ENCODE measurements around the gene ANKRD6.

ANKRD6 gene

DNA sequence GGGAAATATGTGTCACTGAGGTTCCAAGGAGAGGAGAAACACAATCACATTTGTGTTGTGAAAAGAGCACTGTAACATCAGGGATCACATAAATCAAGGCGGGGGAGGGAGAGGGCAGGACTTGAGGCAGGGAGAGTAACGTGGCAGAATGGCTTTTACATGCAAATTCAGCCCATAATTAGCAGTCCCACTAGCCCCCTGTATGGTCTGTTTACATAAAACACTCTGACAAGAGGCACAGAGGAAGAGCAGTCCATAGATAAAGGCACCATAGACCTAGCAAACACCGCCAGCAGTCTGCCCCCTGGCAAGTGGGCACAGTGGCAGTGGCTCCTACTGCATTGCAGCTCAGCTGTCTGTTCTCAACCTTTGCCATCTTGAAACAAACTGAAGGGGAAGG is 122.9 kb downstream of the ANKRD6 start:
- H3K9me3 ChIP-seq (ENCODE audit: low read depth, low read length): no peaks in the 10 kb centered on the region
- no peak for TF ChIP-seq FOXP2 (optimal IDR thresholded peaks at IDR 0.05; ENCODE audit: control extremely low read depth, extremely low read length, insufficient read depth)
- TF ChIP-seq EZH2 (IDR thresholded peaks at IDR 0.05): no peak
- TF ChIP-seq POLR2AphosphoS5 (IDR thresholded peaks at IDR 0.05; ENCODE audit: borderline replicate concordance, low read depth, low read length): no peak
- no peaks in the 10 kb centered on the region for H3K36me3 ChIP-seq (ENCODE audit: insufficient read depth, low read length)
- H3K4me3 ChIP-seq: no peak overlapping the region
- H3K9ac ChIP-seq (ENCODE audit: insufficient read length): no peak overlapping the region
- H3K27ac ChIP-seq: no peak overlapping the region
- no peak for DNase-seq (ENCODE audit: low read depth, low spot score)

DNA sequence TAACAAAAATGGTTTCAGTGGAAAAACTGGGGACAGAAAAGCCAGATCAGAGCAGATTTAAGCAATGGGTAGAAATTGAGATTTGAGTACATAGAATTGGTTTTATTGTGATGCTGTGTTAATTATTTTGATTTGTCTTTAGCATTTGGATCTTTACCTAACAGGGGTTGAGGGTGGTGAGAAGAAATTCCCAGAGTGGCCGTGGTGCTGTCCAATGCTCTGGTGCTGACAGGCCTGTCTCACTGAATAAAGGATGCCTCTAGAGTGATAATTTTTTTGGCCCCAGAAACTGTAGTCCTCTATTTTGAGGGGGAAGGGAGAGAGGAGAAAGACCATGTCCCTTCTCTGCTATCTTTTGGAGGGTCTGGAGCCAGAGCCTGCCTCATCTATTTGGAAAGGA is 126.5 kb downstream of the ANKRD6 start:
- H3K27ac ChIP-seq: no peak overlapping the region
- H3K9ac ChIP-seq (ENCODE audit: insufficient read length): no peak overlapping the region
- no peaks in the 10 kb centered on the region for H3K9me3 ChIP-seq (ENCODE audit: low read depth, low read length)
- TF ChIP-seq FOXP2 (optimal IDR thresholded peaks at IDR 0.05; ENCODE audit: control extremely low read depth, extremely low read length, insufficient read depth): no peak
- TF ChIP-seq POLR2AphosphoS5 (IDR thresholded peaks at IDR 0.05; ENCODE audit: borderline replicate concordance, low read depth, low read length): no peak
- no peak for TF ChIP-seq EZH2 (IDR thresholded peaks at IDR 0.05)
- H3K36me3 ChIP-seq (ENCODE audit: insufficient read depth, low read length): no peaks in the 10 kb centered on the region
- no peak overlapping the region for H3K4me3 ChIP-seq
- DNase-seq (ENCODE audit: low read depth, low spot score): no peak

DNA sequence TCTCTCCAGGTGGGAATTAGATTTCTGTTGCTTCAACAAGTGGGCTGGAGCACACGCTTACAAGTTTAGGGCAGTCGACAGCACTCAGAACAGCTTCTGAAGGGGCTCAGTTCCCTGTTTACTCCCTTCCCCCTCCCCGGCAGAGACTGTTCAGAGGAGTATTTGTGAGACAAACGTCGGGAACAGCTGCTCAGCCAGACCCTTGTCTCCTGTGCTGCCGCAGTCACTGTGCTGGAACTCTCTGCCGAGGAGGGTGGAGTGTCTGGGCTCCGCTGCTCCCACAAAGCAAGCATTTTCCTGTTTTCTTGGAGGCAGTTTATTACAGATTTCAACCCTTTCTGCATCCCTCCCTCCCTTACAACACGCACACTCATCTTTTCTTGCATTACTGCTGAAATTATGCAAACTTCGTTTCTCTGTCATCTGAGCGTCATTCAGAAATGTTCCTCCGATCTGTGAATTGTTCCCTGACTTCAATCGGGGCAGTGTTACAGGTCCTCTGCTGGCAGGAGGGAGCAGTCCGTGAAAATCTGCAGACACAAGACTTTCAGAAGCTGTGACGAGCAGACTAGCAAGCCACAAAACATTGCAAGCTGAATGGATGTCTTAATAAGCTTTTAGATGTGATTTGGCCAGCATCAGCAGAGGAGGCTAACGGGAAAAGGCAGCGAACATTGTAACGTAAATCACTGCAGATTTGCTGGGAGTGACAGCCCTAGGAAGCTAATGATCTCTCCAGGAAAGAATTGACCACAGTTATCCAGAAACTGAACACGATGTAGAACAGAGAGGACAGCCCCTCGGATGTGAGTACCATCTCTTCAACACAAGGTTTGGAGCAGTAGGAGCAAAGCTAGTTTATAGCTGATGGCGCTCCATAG is 129.4 kb downstream of the ANKRD6 start:
- no peaks in the 10 kb centered on the region for H3K36me3 ChIP-seq (ENCODE audit: insufficient read depth, low read length)
- no peak overlapping the region for H3K9ac ChIP-seq (ENCODE audit: insufficient read length)
- no peak overlapping the region for H3K4me3 ChIP-seq
- TF ChIP-seq FOXP2 (optimal IDR thresholded peaks at IDR 0.05; ENCODE audit: control extremely low read depth, extremely low read length, insufficient read depth) (no peak), POLR2AphosphoS5 (IDR thresholded peaks at IDR 0.05; ENCODE audit: borderline replicate concordance, low read depth, low read length) (no peak), EZH2 (IDR thresholded peaks at IDR 0.05) (no peak)
- no peak overlapping the region for H3K27ac ChIP-seq
- no peak for DNase-seq (ENCODE audit: low read depth, low spot score)
- no peaks in the 10 kb centered on the region for H3K9me3 ChIP-seq (ENCODE audit: low read depth, low read length)

DNA sequence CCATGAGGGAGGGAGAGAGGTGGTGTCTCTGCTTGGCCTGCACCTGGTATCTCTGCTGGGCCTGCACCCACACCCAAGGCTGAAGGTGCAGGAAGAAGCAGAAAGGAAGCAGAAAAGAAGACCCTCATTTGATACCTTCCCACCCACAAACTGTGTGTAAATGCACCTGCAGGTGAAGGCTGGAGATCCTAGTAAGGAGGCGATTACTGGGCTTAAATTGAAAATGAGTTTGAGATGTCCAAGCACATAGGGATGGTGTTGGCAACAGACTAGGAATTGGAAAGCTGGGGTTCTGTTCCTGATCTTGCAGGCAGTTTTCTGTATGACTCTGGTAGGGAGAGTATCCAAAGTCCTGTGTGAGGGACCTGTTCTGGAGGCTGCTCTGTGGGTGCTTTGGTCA is 130.9 kb downstream of the ANKRD6 start:
- TF ChIP-seq EZH2 (IDR thresholded peaks at IDR 0.05) (no peak), FOXP2 (optimal IDR thresholded peaks at IDR 0.05; ENCODE audit: control extremely low read depth, extremely low read length, insufficient read depth) (no peak), POLR2AphosphoS5 (IDR thresholded peaks at IDR 0.05; ENCODE audit: borderline replicate concordance, low read depth, low read length) (no peak)
- no peaks in the 10 kb centered on the region for H3K9me3 ChIP-seq (ENCODE audit: low read depth, low read length)
- H3K27ac ChIP-seq: no peak overlapping the region
- no peaks in the 10 kb centered on the region for H3K36me3 ChIP-seq (ENCODE audit: insufficient read depth, low read length)
- H3K9ac ChIP-seq (ENCODE audit: insufficient read length): no peak overlapping the region
- DNase-seq (ENCODE audit: low read depth, low spot score): no peak
- no peak overlapping the region for H3K4me3 ChIP-seq

DNA sequence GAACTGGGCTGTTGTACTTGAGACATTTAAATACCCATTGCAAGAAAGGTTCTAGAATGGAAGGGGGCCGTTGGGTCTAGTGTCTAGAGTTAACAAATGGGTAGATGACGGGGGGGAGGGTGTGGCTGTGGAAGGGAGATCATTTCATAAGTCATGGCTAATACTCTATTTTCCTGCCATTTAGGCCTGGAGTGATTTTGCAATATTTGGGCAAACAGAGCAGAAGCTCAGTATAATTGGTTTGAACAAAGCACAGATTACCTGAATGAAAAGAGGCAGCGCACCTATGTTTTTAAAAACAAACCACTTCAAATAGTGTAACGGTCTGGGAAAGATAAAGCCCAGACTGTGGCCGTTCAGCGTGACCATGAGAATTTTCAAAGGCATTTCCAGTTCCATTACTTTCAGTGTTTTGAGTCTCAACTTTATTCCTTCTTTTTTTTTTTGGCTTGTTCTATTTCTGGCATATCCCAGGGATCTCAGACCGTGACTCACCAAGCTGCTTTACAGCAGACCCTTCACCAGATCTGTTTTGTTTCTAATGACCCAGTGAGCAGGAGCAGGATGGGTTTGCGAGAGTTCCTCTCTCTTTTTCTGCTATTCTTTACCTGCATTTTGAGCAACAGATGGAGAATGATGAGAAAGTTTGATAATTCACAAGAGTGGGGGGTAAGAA is 131.9 kb downstream of the ANKRD6 start:
- no peak for DNase-seq (ENCODE audit: low read depth, low spot score)
- Histone ChIP-seq H3K36me3 (ENCODE audit: insufficient read depth, low read length) (no peaks in the 10 kb centered on the region), H3K9ac (ENCODE audit: insufficient read length) (no peak overlapping the region), H3K27ac (no peak overlapping the region), H3K9me3 (ENCODE audit: low read depth, low read length) (no peaks in the 10 kb centered on the region), H3K4me3 (no peak overlapping the region)
- TF ChIP-seq POLR2AphosphoS5 (IDR thresholded peaks at IDR 0.05; ENCODE audit: borderline replicate concordance, low read depth, low read length): no peak
- TF ChIP-seq FOXP2 (optimal IDR thresholded peaks at IDR 0.05; ENCODE audit: control extremely low read depth, extremely low read length, insufficient read depth): no peak
- TF ChIP-seq EZH2 (IDR thresholded peaks at IDR 0.05): no peak

DNA sequence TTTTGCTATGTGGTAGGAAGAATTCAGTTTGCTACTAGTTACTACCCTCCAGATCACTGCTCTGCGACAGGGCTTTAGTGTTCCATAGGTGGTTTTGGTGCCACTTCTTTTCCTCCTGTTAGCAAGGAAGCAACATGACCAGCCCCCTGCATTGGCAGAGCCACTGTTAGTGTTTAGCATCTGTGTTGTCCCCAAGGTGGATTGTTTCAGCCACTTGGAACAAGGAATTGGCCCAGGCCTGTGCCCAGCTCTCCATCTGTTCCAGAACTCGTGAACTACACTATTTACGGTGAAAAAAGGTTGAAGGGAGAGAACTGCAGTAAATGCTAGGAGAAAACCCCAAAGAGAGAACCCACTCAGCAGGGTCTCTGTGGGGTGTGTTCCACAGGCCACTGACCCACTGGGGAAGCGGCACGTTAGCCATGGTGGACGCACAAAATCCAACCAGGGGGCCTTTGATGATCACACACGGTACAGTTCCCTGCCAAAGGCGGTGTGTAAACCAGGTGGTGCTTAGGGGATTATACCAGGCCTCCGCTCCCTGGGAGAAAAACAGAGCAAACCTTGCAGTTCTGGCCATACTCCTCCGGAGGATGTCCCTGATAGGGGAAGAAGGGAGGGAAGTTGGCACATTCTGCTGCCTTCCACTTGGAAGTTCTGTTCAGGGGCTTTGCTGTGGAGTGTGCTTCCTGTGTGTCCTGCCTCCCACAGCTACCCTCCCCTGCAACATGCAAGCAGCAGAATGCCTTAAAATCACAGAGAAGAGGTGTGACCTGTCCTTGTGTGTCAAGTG is 133.3 kb downstream of the ANKRD6 start:
- DNase-seq (ENCODE audit: low read depth, low spot score): no peak

DNA sequence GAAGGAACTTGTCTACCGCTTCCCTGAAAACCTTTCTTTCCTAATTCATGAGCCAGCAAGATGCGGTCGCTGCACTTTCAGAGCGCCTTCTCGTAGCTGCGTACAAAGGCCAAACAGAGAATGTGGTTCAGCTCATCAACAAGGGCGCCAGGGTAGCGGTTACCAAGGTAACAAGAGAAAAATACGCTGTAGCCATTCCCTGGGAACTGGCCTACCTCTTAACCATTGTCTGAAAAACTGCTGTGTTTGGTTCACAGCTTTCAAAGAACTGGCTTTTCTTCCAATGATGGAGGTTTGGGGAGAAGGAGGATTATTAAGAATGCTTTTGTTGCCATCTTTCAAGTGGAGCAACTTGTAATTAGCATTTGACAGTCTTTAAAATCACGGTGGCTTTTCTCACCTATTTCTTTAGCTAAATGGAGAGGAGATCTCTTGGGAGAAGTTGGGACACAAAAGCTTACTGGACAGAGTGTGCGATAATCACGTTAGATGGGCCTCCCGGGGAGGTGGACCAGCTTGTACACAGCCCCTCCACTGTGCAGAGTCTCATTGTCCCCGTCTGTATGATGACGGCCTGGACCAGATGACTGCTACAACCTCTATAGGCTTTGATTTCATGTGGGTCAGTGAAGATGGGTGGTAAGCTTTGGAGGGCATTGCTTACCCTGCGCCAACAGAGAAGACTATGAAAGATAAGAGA is 134.1 kb downstream of the ANKRD6 start:
- no peaks in the 10 kb centered on the region for H3K9me3 ChIP-seq (ENCODE audit: low read depth, low read length)
- no peak for DNase-seq (ENCODE audit: low read depth, low spot score)
- H3K4me3 ChIP-seq: no peak overlapping the region
- no peak overlapping the region for H3K27ac ChIP-seq
- no peaks in the 10 kb centered on the region for H3K36me3 ChIP-seq (ENCODE audit: insufficient read depth, low read length)
- TF ChIP-seq EZH2 (IDR thresholded peaks at IDR 0.05): no peak
- no peak for TF ChIP-seq POLR2AphosphoS5 (IDR thresholded peaks at IDR 0.05; ENCODE audit: borderline replicate concordance, low read depth, low read length)
- no peak for TF ChIP-seq FOXP2 (optimal IDR thresholded peaks at IDR 0.05; ENCODE audit: control extremely low read depth, extremely low read length, insufficient read depth)
- no peak overlapping the region for H3K9ac ChIP-seq (ENCODE audit: insufficient read length)

More for the DNA sequence above, 133.3 kb downstream of the ANKRD6 start:
- no peaks in the 10 kb centered on the region for H3K9me3 ChIP-seq (ENCODE audit: low read depth, low read length)
- H3K9ac ChIP-seq (ENCODE audit: insufficient read length): no peak overlapping the region
- H3K27ac ChIP-seq: no peak overlapping the region
- H3K36me3 ChIP-seq (ENCODE audit: insufficient read depth, low read length): no peaks in the 10 kb centered on the region
- TF ChIP-seq FOXP2 (optimal IDR thresholded peaks at IDR 0.05; ENCODE audit: control extremely low read depth, extremely low read length, insufficient read depth) (no peak), POLR2AphosphoS5 (IDR thresholded peaks at IDR 0.05; ENCODE audit: borderline replicate concordance, low read depth, low read length) (no peak), EZH2 (IDR thresholded peaks at IDR 0.05) (no peak)
- H3K4me3 ChIP-seq: no peak overlapping the region
